HepG2 (cell line): Measurements from ENCODE around the gene IP6K3. TPM values are rescaled to one million over a fixed set of nuclear protein-coding genes. Genes with fewer than 3 reads are reported as not detected.

Source experiments
- AGO2 ChIP-seq: fragments of 200-400 bp; formaldehyde crosslinking; optimal IDR thresholded peaks from 2 replicates; pipeline ENCODE3; 2017; ENCODE audit warnings: mild to moderate bottlenecking, low read depth, low read length, moderate library complexity
- ARNT2 ChIP-seq: sonication (generic); formaldehyde crosslinking; IDR thresholded peaks from 2 replicates; pipeline ENCODE4 v1.8.0; 2022; ENCODE audit warnings: mild to moderate bottlenecking, low read depth, missing genetic modification reagents, moderate library complexity
- CAMTA2 ChIP-seq: sonication (generic); formaldehyde crosslinking; IDR thresholded peaks from 2 replicates; pipeline ENCODE4 v1.4.0; 2020; ENCODE audit warnings: mild to moderate bottlenecking, missing genetic modification reagents, borderline replicate concordance
- EP300 ChIP-seq, 3 experiments: sonication (generic) in 1 of 3; formaldehyde crosslinking in 1 of 3; IDR thresholded peaks; 2 replicates each; pipeline versions ENCODE4 v1.5.1 to v1.6.1; 2011 to 2020; ENCODE audit warnings: low read depth in 2 of 3, low read length in 2 of 3, borderline replicate concordance in 1 of 3, improper control_type of control experiment in 1 of 3, mild to moderate bottlenecking in 1 of 3, missing genetic modification reagents in 1 of 3, moderate library complexity in 1 of 3
- FOXP1 ChIP-seq, 2 experiments: fragments of 450-650 bp in 1 of 2; IDR thresholded peaks; 2 replicates each; pipeline ENCODE4 v1.6.1; 2017 to 2018; ENCODE audit warnings: antibody characterized with exemption in 1 of 2
- GABPB1 ChIP-seq: IDR thresholded peaks from 2 replicates; pipeline ENCODE4 v1.6.1; 2016; ENCODE audit warnings: mild to moderate bottlenecking, missing genetic modification reagents, moderate library complexity, missing compliant biosample characterization
- HMG20A ChIP-seq: IDR thresholded peaks from 2 replicates; pipeline ENCODE4 v1.6.1; 2016; ENCODE audit warnings: borderline replicate concordance
- HNRNPUL1 ChIP-seq: fragments of 200-400 bp; formaldehyde crosslinking; IDR thresholded peaks from 2 replicates; pipeline ENCODE4 v1.6.1; 2017; ENCODE audit warnings: low read depth, mild to moderate bottlenecking, low read length, moderate library complexity
- IRF2 ChIP-seq: IDR thresholded peaks from 2 replicates; pipeline ENCODE4 v1.6.1; 2018; ENCODE audit warnings: missing genetic modification reagents, missing compliant biosample characterization
- KAT7 ChIP-seq: IDR thresholded peaks from 2 replicates; pipeline ENCODE4 v1.6.1; 2018; ENCODE audit warnings: borderline replicate concordance, missing compliant biosample characterization
- KMT2A ChIP-seq: sonication (generic); formaldehyde crosslinking; IDR thresholded peaks from 2 replicates; pipeline ENCODE4 v1.4.0; 2020; ENCODE audit warnings: missing genetic modification reagents
- MIER2 ChIP-seq: IDR thresholded peaks from 2 replicates; pipeline ENCODE4 v1.6.1; 2016; ENCODE audit warnings: missing biosample characterization, missing genetic modification reagents
- NFIB ChIP-seq: sonication (generic); formaldehyde crosslinking; IDR thresholded peaks from 2 replicates; pipeline ENCODE4 v1.9.0; 2021; ENCODE audit warnings: missing genetic modification reagents, mild to moderate bottlenecking, borderline replicate concordance
- PCBP2 ChIP-seq: fragments of 200-400 bp; formaldehyde crosslinking; optimal IDR thresholded peaks from 2 replicates; pipeline ENCODE3; 2018; ENCODE audit warnings: low read length, low read depth; ENCODE audit not compliant: poor library complexity, severe bottlenecking
- ZFP36L1 ChIP-seq: sonication (generic); formaldehyde crosslinking; IDR thresholded peaks from 2 replicates; pipeline ENCODE4 v1.8.0; 2022; ENCODE audit warnings: mild to moderate bottlenecking, missing genetic modification reagents, moderate library complexity
- ZNF20 ChIP-seq: sonication (generic); formaldehyde crosslinking; IDR thresholded peaks from 2 replicates; pipeline ENCODE4 v1.4.0; 2020; ENCODE audit warnings: mild to moderate bottlenecking, moderate library complexity, missing genetic modification reagents
- ZNF282 ChIP-seq: fragments of 450-650 bp; IDR thresholded peaks from 2 replicates; pipeline ENCODE4 v1.6.1; 2018; ENCODE audit not compliant: partially characterized antibody
- ZNF614 ChIP-seq: IDR thresholded peaks from 2 replicates; pipeline ENCODE4 v1.6.1; 2018; ENCODE audit warnings: missing biosample characterization, missing genetic modification reagents, inconsistent platforms, borderline replicate concordance
- polyA plus RNA-seq, 8 experiments: library from polyadenylated mRNA; depleted of rRNA in 3 of 8; stranded (reverse) in 7 of 8; unstranded in 1 of 8; fragments of >200 nt; fragmentation: Illumina TruSeq in 4 of 8; extraction: Trizol in 4 of 8; gene quantifications; 2 replicates each; pipeline versions ENCODE4 v1.2.1 to v1.2.3, GENCODE V29; 2011 to 2016; ENCODE audit warnings: low read depth in 4 of 8, missing spikeins in 1 of 8, mixed read lengths in 1 of 8; ENCODE audit not compliant: insufficient read depth in 1 of 8
- total RNA-seq, 5 experiments: library from RNA; depleted of rRNA; stranded (reverse); fragments of >200 nt; fragmentation: Illumina TruSeq; extraction: Trizol; gene quantifications; 2 replicates each; pipeline ENCODE4 v1.2.3, GENCODE V29; 2016; ENCODE audit warnings: low read depth in 1 of 5
- TF ChIP-seq, protein P1 (sequence below): sonication (generic); formaldehyde crosslinking; IDR thresholded peaks from 2 replicates; pipeline ENCODE4 v1.8.0; 2022; ENCODE audit warnings: mild to moderate bottlenecking, missing genetic modification reagents; ENCODE audit not compliant: insufficient replicate concordance
- TF ChIP-seq, protein P2 (sequence below): sonication (generic); formaldehyde crosslinking; IDR thresholded peaks from 2 replicates; pipeline ENCODE4 v1.9.0; 2021; ENCODE audit warnings: missing genetic modification reagents, borderline replicate concordance
- TF ChIP-seq, protein P3 (sequence below): sonication (generic); formaldehyde crosslinking; IDR thresholded peaks from 2 replicates; pipeline ENCODE4 v1.5.1; 2020; ENCODE audit warnings: mild to moderate bottlenecking, moderate library complexity, missing genetic modification reagents
- TF ChIP-seq, protein P4 (sequence below): sonication (generic); formaldehyde crosslinking; IDR thresholded peaks from 2 replicates; pipeline ENCODE4 v1.9.0; 2022; ENCODE audit warnings: low read depth, missing genetic modification reagents

IP6K3 gene
- total and polyA plus RNA-seq, 2 of the 13 experiments (the other 11 are each of a cell fraction or from before 2014, with no cell fraction given), result 0.11 to 0.18 TPM

DNA sequence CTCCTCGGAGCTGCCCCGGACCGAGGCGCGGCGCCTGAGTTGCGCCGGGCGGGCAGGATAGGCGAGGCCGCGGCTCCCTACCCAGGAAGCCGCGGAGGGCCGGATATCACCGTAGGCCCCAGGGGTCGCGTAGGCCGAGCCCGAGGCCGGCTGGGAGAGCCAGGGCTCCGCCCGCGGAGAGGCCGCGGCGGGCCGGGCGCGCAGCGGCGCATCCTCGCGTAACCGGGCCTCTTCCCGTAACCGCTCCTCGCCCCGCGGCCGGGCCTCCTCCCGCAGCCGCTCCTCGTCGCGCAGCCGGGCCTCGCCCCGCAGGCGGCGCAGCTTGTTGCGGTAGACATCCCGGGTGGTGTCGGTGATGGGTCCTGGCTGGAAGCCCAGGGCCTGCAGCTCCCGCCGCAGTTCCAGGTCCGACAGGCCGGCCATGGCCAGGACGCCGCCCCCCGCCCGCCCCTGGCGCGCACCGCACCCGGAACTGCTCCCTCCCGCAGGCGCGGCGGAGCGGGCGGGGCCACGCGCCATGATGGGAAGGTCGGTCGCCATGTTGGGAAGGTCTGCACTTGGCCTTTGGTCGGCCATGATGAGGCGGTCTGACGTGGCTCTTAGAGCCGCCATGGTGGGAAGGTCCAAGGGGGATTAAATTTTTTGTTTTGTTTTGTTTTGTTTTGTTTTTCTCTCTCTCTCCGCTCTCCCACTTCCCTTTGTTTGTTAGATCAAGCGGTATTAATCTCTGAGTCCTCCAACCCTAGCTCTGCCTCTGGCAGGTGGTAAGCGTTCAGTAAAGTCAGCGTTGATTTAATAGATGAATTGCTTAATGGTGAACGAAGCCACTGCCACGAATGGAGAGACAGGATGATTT, 42.2 kb upstream of the IP6K3 start, which contains the start of gene LEMD2 (continued):
- TF ChIP-seq, protein P1, sequence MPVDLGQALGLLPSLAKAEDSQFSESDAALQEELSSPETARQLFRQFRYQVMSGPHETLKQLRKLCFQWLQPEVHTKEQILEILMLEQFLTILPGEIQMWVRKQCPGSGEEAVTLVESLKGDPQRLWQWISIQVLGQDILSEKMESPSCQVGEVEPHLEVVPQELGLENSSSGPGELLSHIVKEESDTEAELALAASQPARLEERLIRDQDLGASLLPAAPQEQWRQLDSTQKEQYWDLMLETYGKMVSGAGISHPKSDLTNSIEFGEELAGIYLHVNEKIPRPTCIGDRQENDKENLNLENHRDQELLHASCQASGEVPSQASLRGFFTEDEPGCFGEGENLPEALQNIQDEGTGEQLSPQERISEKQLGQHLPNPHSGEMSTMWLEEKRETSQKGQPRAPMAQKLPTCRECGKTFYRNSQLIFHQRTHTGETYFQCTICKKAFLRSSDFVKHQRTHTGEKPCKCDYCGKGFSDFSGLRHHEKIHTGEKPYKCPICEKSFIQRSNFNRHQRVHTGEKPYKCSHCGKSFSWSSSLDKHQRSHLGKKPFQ (CRISPR knock-in tag), result peak; percentile 80
- no peak for TF ChIP-seq FOXP1 (IDR thresholded peaks at IDR 0.05)
- 0 out of 2 replicates have a peak, but pooled peaks have one; percentile 7 for TF ChIP-seq FOXP1 (CRISPR knock-in tag; IDR thresholded peaks at IDR 0.05)
- no peak for TF ChIP-seq ZNF282
- TF ChIP-seq, protein P2, sequence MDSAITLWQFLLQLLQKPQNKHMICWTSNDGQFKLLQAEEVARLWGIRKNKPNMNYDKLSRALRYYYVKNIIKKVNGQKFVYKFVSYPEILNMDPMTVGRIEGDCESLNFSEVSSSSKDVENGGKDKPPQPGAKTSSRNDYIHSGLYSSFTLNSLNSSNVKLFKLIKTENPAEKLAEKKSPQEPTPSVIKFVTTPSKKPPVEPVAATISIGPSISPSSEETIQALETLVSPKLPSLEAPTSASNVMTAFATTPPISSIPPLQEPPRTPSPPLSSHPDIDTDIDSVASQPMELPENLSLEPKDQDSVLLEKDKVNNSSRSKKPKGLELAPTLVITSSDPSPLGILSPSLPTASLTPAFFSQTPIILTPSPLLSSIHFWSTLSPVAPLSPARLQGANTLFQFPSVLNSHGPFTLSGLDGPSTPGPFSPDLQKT, result no peak
- TF ChIP-seq AGO2, result peak; percentile 97
- peak; percentile 96 for TF ChIP-seq GABPB1 (CRISPR knock-in tag)
- no peak for TF ChIP-seq PCBP2
- peak; percentile 84; the same call in 1 of the 2 replicates for TF ChIP-seq MIER2
- no peak for TF ChIP-seq ZNF20 (CRISPR knock-in tag)
- TF ChIP-seq ARNT2 (CRISPR knock-in tag), result peak; percentile 58; the same call in 1 of the 2 replicates
- no peak for TF ChIP-seq NFIB
- no peak for TF ChIP-seq HMG20A (CRISPR knock-in tag)
- TF ChIP-seq ZNF614 (CRISPR knock-in tag), result peak; percentile 95
- peak; percentile 95; the same call in 1 of the 2 replicates for TF ChIP-seq IRF2 (CRISPR knock-in tag)
- 0 out of 4 replicates have a peak, but pooled peaks of 1 of the 2 experiments have one; percentile 12 for TF ChIP-seq EP300 (IDR thresholded peaks at IDR 0.05; ENCODE audit: low read depth in 2 of 2, low read length in 2 of 2)
- no peak for TF ChIP-seq EP300 (CRISPR knock-in tag; IDR thresholded peaks at IDR 0.05; ENCODE audit: borderline replicate concordance)
- TF ChIP-seq, protein P3, sequence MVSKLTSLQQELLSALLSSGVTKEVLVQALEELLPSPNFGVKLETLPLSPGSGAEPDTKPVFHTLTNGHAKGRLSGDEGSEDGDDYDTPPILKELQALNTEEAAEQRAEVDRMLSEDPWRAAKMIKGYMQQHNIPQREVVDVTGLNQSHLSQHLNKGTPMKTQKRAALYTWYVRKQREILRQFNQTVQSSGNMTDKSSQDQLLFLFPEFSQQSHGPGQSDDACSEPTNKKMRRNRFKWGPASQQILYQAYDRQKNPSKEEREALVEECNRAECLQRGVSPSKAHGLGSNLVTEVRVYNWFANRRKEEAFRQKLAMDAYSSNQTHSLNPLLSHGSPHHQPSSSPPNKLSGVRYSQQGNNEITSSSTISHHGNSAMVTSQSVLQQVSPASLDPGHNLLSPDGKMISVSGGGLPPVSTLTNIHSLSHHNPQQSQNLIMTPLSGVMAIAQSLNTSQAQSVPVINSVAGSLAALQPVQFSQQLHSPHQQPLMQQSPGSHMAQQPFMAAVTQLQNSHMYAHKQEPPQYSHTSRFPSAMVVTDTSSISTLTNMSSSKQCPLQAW (CRISPR knock-in tag), result peak; percentile 63; the same call in 1 of the 2 replicates
- TF ChIP-seq KAT7 (CRISPR knock-in tag), result peak; percentile 89
- TF ChIP-seq, protein P4, sequence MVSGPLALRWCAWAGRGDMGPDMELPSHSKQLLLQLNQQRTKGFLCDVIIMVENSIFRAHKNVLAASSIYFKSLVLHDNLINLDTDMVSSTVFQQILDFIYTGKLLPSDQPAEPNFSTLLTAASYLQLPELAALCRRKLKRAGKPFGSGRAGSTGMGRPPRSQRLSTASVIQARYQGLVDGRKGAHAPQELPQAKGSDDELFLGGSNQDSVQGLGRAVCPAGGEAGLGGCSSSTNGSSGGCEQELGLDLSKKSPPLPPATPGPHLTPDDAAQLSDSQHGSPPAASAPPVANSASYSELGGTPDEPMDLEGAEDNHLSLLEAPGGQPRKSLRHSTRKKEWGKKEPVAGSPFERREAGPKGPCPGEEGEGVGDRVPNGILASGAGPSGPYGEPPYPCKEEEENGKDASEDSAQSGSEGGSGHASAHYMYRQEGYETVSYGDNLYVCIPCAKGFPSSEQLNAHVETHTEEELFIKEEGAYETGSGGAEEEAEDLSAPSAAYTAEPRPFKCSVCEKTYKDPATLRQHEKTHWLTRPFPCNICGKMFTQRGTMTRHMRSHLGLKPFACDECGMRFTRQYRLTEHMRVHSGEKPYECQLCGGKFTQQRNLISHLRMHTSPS (CRISPR knock-in tag), result peak; percentile 15; the same call in 1 of the 2 replicates
- TF ChIP-seq CAMTA2 (CRISPR knock-in tag), result peak; percentile 66
- 0 out of 2 replicates have a peak, but pooled peaks have one; percentile 71 for TF ChIP-seq ZFP36L1 (CRISPR knock-in tag)
- TF ChIP-seq KMT2A (CRISPR knock-in tag), result peak; percentile 46; the same call in 1 of the 2 replicates
- no peak for TF ChIP-seq HNRNPUL1
